Measurements from ENCODE around the gene EML6.

DNA sequence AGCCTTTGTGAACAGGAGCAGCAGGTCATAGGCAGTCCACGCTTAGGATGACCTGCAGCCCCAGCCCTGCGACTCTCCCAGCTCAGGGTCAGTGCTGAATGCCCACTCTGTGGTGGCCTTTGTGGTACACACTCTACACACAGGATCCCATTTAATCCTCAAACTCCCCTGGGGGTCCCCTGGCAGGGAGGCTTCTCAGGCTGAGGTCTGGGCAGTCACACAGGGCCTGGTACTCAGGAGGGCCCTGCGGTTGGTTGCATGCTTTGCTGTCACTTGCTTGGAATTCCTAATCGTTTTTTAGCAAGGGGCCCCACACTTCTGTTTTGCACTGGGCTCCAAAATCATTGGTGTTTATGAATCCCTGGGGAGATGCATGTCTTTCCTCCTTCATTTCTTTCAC lies 113.0 kb downstream of the EML6 start:
- TF ChIP-seq, protein P1, sequence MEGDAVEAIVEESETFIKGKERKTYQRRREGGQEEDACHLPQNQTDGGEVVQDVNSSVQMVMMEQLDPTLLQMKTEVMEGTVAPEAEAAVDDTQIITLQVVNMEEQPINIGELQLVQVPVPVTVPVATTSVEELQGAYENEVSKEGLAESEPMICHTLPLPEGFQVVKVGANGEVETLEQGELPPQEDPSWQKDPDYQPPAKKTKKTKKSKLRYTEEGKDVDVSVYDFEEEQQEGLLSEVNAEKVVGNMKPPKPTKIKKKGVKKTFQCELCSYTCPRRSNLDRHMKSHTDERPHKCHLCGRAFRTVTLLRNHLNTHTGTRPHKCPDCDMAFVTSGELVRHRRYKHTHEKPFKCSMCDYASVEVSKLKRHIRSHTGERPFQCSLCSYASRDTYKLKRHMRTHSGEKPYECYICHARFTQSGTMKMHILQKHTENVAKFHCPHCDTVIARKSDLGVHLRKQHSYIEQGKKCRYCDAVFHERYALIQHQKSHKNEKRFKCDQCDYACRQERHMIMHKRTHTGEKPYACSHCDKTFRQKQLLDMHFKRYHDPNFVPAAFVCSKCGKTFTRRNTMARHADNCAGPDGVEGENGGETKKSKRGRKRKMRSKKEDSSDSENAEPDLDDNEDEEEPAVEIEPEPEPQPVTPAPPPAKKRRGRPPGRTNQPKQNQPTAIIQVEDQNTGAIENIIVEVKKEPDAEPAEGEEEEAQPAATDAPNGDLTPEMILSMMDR (IDR thresholded peaks at IDR 0.05), result no peak
- TF ChIP-seq EZH2phosphoT487 (IDR thresholded peaks at IDR 0.05) (no peak), EZH2 (IDR thresholded peaks at IDR 0.05) (no peak)
